Progenitor cell of endocrine pancreas (in vitro differentiated cells): ENCODE results near the gene ZC3H18. TPM values are rescaled to one million over a fixed set of nuclear protein-coding genes. Genes with fewer than 3 reads are reported as not detected.

Experiments used
- DNase-seq: peaks from one replicate; pipeline ENCODE4 v3.0.0; 2021; ENCODE audit warnings: low spot score; ENCODE audit not compliant: unreplicated experiment
- H3K27ac Mint-ChIP-seq: 2 replicates; pipeline ENCODE4 v1.8.0; 2021; ENCODE audit warnings: mild to moderate bottlenecking, moderate library complexity, mixed read lengths
- H3K27me3 Mint-ChIP-seq: 2 replicates; pipeline ENCODE4 v1.8.0; 2021; ENCODE audit warnings: mixed read lengths
- H3K36me3 Mint-ChIP-seq: 2 replicates; pipeline ENCODE4 v1.8.0; 2022; ENCODE audit warnings: mixed read lengths; ENCODE audit not compliant: insufficient read depth
- H3K4me1 Mint-ChIP-seq: 2 replicates; pipeline ENCODE4 v1.8.0; 2021; ENCODE audit warnings: low read depth, mixed read lengths
- H3K4me3 Mint-ChIP-seq: 2 replicates; pipeline ENCODE4 v1.8.0; 2021; ENCODE audit warnings: low read depth, mild to moderate bottlenecking, moderate library complexity, mixed read lengths
- H3K9me3 Mint-ChIP-seq: 2 replicates; pipeline ENCODE4 v1.8.0; 2021; ENCODE audit warnings: low read depth, mixed read lengths
- total RNA-seq: library from RNA; stranded (reverse); gene quantifications from 2 replicates; pipeline ENCODE4 v1.2.1, GENCODE V29; 2021
- TF ChIP-seq, protein P1 (sequence below): fragments of 200-600 bp; sonication (generic); IDR thresholded peaks from one replicate; pipeline ENCODE4 v1.5.0; 2021; ENCODE audit warnings: antibody characterized with exemption, mild to moderate bottlenecking; ENCODE audit not compliant: unreplicated experiment

ZC3H18 gene
- total RNA-seq, 1 donor from 2014 or later, result 70.7 TPM

- H3K36me3 Mint-ChIP-seq, result peaks cover 28% of the 10 kb centered on the region
- no peak for DNase-seq
- TF ChIP-seq, protein P1, sequence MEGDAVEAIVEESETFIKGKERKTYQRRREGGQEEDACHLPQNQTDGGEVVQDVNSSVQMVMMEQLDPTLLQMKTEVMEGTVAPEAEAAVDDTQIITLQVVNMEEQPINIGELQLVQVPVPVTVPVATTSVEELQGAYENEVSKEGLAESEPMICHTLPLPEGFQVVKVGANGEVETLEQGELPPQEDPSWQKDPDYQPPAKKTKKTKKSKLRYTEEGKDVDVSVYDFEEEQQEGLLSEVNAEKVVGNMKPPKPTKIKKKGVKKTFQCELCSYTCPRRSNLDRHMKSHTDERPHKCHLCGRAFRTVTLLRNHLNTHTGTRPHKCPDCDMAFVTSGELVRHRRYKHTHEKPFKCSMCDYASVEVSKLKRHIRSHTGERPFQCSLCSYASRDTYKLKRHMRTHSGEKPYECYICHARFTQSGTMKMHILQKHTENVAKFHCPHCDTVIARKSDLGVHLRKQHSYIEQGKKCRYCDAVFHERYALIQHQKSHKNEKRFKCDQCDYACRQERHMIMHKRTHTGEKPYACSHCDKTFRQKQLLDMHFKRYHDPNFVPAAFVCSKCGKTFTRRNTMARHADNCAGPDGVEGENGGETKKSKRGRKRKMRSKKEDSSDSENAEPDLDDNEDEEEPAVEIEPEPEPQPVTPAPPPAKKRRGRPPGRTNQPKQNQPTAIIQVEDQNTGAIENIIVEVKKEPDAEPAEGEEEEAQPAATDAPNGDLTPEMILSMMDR, result peak; percentile 38
- no peaks in the 10 kb centered on the region for H3K9me3 Mint-ChIP-seq
- H3K27me3 Mint-ChIP-seq, result peaks cover 5% of the 10 kb centered on the region
- peaks cover 1% of the 10 kb centered on the region for H3K4me1 Mint-ChIP-seq
- H3K4me3 Mint-ChIP-seq, result no peak overlapping the region
- no peak overlapping the region for H3K27ac Mint-ChIP-seq
Measured at GRCh38 chr16:88610080-88610479, 39.9 kb downstream of the ZC3H18 start.

- DNase-seq, result no peak
- TF ChIP-seq, protein P1, result peak; percentile 24
- Mint-ChIP-seq H3K27ac (no peak overlapping the region), H3K4me1 (peaks cover 6% of the 10 kb centered on the region), H3K27me3 (peaks cover 5% of the 10 kb centered on the region), H3K4me3 (no peak overlapping the region), H3K9me3 (no peaks in the 10 kb centered on the region), H3K36me3 (peaks cover 28% of the 10 kb centered on the region)
Measured at GRCh38 chr16:88610909-88611812, 41.0 kb downstream of the ZC3H18 start.

- H3K4me3 Mint-ChIP-seq, result no peak overlapping the region
- H3K27me3 Mint-ChIP-seq, result peaks cover 5% of the 10 kb centered on the region
- H3K9me3 Mint-ChIP-seq, result no peaks in the 10 kb centered on the region
- TF ChIP-seq, protein P1, result no peak
- H3K36me3 Mint-ChIP-seq, result peaks cover 21% of the 10 kb centered on the region
- H3K27ac Mint-ChIP-seq, result no peak overlapping the region
- no peak for DNase-seq
- H3K4me1 Mint-ChIP-seq, result peaks cover 27% of the 10 kb centered on the region
Measured at GRCh38 chr16:88613293-88613692, 43.1 kb downstream of the ZC3H18 start.

- no peak overlapping the region for H3K27ac Mint-ChIP-seq
Measured at GRCh38 chr16:88613911-88614817, 44.0 kb downstream of the ZC3H18 start.

More at GRCh38 chr16:88613911-88614817, 44.0 kb downstream of the ZC3H18 start:
- Mint-ChIP-seq H3K36me3 (peaks cover 22% of the 10 kb centered on the region), H3K4me1 (peaks cover 35% of the 10 kb centered on the region), H3K9me3 (no peaks in the 10 kb centered on the region), H3K4me3 (no peak overlapping the region), H3K27me3 (peaks cover 5% of the 10 kb centered on the region)
- DNase-seq, result no peak
- TF ChIP-seq, protein P1, result no peak
